NOMO-1 (cell line): ENCODE measurements around the gene GCK.

Experiments used
- DNase-seq, 2 experiments: peaks; one replicate each; lab custom pipeline; 2025; ENCODE audit not compliant: unreplicated experiment in 2 of 2; lab: John Stamatoyannopoulos, UW

Gene GCK

DNA sequence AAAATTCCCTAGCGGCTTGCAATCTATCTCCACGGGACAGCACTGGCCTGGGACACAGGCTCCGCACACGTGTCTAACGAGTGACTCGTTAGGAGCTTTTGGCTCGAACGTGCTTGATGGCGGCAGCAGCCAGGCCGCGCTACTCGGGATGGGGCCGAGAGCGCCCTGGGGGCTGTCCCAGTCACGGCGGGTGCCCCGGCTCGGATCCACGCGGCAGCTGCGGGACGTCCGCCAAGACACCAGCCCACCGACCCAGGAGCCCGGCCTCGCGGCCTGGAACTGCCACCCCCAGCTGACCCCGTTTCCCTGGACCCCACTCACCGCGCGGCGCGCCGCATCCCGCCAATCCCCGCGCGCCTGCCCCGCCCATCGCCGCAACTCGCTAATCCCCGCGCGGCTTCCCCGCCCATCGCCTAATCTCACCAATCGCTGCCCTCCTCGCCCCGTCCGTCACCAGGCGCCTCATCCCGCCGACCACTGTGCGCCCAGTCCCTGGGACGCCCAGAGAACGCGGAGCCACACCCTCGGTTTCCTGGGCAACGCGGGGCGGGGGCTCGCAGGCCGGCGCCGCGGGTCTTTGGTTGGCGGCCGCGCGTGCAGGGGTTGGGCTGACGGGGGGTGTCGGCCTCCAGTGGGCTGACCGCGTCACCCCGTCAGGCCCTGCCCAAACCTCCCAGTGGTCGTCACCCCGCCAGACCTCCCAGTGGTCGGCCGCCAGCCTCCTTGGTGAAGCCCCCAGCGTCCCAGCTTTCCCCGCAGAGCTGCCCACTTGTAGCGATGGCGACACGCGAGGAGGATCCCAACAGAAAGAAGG, 65.8 kb downstream of the GCK start, which contains the start of gene POLD2:
POLD2 (minus strand) TSS at position 359 of the 814 bp plus-strand sequence. CDS start 1,495 bp downstream, outside the sequence.
- peak; percentile 94 to 98 for DNase-seq

- no peak for DNase-seq
These were observed 66.7 kb downstream of the GCK start for GRCh38 chr7:44122529-44122928.

DNA sequence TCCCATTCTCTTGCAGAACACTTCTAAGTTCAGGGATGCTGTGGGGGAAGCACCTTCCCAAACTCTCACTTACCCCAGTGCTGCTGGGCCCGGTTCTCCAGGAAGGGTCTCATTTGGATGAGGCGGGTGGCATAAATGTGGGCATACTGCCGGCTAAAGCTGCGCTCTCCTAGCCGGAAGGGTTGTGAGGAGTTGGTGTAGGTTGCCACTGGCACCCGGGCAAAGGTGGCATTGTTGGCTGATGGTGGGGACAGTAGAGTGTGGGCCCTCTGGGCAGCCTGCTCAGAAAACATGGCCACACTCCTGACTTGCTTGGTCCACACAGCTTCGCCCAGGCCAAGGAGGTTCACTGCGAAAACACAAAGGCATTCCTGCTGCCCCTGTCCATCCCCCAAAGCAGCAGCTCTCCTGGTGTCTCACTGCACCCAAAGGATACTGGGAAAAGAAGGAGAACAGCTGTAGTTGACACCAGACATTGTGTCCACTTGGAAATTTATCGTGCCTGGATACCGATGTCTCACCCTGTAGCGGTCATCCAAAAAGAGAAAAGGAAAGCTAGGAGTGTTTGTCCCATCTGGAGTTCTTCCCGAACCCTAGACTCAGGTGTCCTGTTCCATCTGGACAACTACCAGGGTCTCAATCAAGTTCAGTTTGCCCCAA, 67.3 kb downstream of the GCK start:
- no peak for DNase-seq

GRCh38 chr7:44120395-44120794, 68.8 kb downstream of the GCK start:
- DNase-seq: no peak

GRCh38 chr7:44119829-44120380, 69.3 kb downstream of the GCK start:
- no peak for DNase-seq

- no peak for DNase-seq
These were observed 71.3 kb downstream of the GCK start for GRCh38 chr7:44117801-44118429.

DNA sequence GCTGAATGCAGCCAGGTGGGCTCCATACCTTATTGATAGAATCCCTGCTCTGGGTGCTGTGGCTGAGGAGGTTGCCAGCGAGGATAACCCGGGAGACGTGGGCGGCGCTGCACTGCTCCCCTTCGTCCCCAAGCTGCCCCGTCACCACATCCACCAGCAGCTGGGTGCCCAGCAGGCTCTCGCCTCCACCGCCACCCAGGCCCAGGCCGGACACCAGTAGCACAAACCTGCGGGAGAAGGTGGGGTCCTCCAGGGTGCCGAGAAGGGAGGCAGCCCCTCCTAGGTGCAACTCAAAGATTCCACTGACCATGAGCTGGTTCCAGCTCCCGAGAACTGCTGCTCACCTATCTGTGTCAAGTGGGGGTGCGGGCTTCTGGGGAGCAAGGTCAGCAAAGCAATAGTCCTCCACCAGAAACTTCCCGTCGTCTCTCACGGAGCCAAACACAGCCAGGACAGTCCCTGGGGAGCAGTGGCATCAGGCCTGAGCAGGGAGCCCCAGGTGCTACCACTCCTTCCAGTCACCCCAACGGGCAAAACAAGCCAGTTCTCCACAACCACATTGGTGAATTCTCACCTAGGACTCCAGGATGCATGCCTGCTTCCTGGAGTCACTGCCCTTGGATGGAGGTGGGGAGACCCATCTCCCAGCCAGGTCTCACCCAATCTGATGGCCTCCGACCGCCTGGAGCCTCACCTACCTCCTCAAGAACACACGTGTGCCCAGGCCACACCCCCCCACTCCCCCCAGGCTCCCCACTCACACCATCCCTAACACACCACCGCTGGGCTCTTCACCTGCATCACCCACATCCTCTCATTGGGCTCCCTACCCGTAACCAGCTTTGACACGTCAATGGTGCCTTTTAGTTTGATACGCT, 72.2 kb downstream of the GCK start:
- DNase-seq: no peak

DNA sequence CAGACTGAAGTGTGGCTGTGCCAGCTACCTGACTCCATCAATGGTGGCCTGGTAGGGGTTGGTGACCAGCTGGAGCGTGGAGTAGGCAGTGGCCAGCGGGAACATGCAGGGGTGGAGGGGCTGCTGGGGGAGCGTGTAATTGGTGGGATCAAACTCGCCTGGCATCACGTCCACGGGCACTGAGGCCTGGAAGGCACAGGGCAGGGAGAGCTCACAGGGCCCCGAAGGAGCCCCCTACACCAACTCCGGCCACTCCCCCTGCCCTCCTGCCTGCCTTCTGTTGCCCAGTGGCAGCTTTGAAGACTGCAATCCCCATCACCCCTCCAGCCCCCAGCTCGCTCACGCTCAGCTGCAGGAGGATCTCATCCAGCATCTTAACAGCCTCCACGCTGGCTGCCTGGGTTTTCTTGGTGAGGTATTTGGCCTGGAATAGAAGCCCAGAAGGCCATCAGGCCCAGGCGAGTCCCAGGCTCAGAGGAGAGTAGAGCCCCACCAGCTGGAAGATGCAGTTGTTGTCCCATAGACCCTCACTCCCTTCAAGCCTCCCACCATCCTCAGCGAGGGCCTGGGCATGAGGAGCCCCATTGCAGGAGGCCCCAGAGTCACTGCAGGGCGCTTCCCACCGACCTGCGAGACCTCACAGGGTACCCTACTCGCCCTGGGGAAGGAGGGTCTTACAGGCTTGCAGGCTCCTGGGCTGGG, 73.0 kb downstream of the GCK start:
- no peak for DNase-seq

DNA sequence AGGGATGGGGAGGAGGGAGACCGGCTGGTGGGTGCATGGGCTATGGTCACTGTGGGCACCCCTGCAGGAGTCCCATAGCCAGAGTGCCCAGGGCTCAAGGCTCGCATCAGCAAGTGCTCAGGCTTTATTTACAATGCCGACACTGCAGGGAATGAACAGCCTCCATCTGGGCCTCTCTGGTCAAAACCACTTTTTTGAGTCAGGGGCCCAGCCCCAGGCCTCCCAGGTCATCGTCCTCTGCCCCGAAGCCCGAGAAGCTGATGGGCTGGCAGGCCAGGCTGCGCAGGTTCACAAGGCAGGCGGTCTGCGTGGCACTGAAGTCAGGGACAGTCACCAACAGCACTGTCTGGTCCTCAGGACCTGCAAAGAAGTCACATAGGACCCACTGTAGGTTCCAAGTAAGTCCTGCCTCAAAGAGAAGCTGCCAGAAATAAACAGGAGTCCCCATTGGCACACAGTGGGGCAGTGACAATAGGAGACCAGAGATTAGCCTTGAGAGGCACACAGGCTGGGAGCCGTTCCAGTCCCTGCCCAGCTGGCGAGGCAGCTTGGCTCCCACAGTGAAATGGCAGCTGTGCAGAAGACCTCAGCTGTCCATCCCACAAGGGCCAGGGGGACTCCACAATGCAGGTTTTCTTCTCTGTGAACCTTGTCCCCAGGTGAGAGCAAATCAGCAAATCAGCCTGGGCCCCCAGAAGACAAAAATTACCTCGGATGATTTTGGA, 74.5 kb downstream of the GCK start:
- no peak for DNase-seq

GRCh38 chr7:44113764-44114354, 75.4 kb downstream of the GCK start:
- no peak for DNase-seq

DNA sequence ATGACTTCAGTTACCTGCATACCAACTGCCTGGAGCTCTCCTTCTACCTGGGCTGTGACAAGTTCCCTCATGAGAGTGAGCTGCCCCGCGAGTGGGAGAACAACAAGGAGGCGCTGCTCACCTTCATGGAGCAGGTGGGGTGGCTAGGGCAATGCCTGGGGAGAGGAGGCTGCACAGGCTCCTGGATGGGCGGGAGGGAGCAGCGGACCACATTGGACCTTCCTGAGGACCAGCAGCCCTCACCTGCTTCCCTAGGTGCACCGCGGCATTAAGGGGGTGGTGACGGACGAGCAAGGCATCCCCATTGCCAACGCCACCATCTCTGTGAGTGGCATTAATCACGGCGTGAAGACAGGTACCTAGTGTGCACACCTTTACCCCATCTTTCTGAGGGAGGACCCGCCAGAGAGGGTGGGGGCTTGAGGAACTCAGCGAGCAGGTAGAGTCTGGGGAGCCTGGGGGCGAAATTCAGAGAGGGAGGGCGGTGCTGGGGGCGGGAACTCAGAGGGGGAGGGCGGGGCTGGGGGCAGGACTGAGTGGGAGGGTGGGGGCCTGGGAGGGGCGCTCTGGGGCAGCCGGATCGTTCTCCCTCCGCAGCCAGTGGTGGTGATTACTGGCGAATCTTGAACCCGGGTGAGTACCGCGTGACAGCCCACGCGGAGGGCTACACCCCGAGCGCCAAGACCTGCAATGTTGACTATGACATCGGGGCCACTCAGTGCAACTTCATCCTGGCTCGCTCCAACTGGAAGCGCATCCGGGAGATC, 76.1 kb downstream of the GCK start:
- no peak for DNase-seq

DNA sequence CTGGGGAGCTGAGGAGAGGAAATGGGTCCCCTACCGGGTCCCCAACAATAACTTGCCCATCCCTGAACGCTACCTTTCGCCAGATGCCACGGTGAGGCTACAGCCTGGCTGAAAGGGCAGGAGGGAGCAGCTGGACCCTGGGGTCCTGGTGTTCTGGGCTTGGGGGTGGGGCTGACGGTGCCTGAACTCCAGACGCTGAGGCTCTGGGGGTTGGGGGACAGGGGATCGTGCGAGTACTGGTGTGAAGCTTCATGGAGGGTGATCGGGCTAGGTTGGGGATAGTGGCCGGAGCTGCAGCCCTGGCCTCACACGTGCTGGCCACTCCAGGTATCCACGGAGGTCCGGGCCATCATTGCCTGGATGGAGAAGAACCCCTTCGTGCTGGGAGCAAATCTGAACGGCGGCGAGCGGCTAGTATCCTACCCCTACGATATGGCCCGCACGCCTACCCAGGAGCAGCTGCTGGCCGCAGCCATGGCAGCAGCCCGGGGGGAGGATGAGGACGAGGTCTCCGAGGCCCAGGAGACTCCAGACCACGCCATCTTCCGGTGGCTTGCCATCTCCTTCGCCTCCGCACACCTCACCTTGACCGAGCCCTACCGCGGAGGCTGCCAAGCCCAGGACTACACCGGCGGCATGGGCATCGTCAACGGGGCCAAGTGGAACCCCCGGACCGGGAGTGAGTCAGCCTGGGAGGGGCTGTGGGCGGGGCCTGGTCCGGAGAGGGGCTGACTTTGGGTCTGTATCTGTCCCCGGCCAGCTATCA, 76.8 kb downstream of the GCK start:
- DNase-seq: no peak

DNA sequence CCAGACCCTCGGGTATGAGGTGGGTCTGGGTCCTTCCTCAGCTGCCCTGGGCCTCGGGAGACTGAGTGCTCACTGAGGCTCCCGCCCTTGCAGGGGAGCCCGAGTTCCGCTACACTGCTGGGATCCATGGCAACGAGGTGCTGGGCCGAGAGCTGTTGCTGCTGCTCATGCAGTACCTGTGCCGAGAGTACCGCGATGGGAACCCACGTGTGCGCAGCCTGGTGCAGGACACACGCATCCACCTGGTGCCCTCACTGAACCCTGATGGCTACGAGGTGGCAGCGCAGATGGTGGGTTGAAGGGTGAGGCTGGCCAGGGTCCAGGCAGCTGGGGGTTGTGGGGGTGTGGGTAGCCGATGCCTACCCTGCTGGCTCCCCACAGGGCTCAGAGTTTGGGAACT, 77.5 kb downstream of the GCK start:
- DNase-seq: no peak

GRCh38 chr7:44110719-44111635, 78.3 kb downstream of the GCK start:
- DNase-seq: no peak

DNA sequence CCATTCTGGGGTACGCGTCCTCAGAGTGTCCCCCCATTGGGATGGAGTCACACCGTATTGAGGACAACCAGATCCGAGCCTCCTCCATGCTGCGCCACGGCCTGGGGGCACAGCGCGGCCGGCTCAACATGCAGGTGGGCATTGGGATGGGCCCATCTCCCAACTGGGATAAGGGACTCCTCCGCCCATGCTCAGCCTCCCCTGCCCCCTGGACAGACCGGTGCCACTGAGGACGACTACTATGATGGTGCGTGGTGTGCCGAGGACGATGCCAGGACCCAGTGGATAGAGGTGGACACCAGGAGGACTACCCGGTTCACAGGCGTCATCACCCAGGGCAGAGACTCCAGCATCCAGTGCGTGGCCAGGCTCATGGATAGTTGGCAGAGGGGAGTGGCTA, 79.2 kb downstream of the GCK start:
- no peak for DNase-seq
